Ovary (tissue), 9 donors: Measurements from ENCODE around the gene RNU1-4. TPM values are rescaled to one million over a fixed set of nuclear protein-coding genes. Genes with fewer than 3 reads are reported as not detected.
"Not testable (repeated sequence)": the region's sequence is repeated elsewhere in the genome, so short reads cannot be mapped to it uniquely, and the experiment has no call there.

ENCODE experiments used
- DNase-seq, 5 donors: peaks; one replicate each; pipeline ENCODE4 v3.0.0-alpha.2; 2019 to 2020
- H3K27ac ChIP-seq, 2 donors: fragments of 200-600 bp; one replicate each; pipeline versions ENCODE4 v1.5.1 to v1.8.0; 2019 to 2022
- H3K27me3 ChIP-seq: fragments of 200-600 bp; one replicate; pipeline ENCODE4 v1.8.0; 2022
- H3K36me3 ChIP-seq: fragments of 200-600 bp; sonication (generic); one replicate; pipeline ENCODE4 v1.5.1; 2019
- H3K4me1 ChIP-seq: one replicate; pipeline ENCODE4 v1.8.1; 2013; ENCODE audit warnings: mild to moderate bottlenecking, moderate library complexity; ENCODE audit not compliant: insufficient read depth
- H3K4me3 ChIP-seq: fragments of 200-600 bp; sonication (generic); one replicate; pipeline ENCODE4 v1.5.1; 2017
- H3K9me3 ChIP-seq, 2 donors: fragments of 200-600 bp in 1 of 2; sonication (generic) in 1 of 2; one replicate each; pipeline versions ENCODE4 v1.5.1 to v1.8.1; 2013 to 2019; ENCODE audit warnings: mild to moderate bottlenecking in 1 of 2, moderate library complexity in 1 of 2
- whole genome bisulfite sequencing, 3 donors: extraction: QIAGEN DNeasy Blood & Tissue Kit in 1 of 3; methylation state at CpG; one replicate each; pipeline versions ENCODE4 v1.1.5 to v1.1.7; 2013 to 2017; 5-methylcytosine and 5-hydroxymethylcytosine counted together
- intact Hi-C, 4 donors: fragments of 100-400 bp; cut with DNase I; formaldehyde crosslinking; loops; one replicate each; pipeline versions ENCODE4 v1.11.0 to v1.15.1; 2022 to 2023
- polyA plus RNA-seq, 2 donors: library from polyadenylated mRNA; stranded (reverse); fragments of 200-250 nt in 1 of 2; fragments of 350-450 nt in 1 of 2; fragmentation: Illumina TruSeq in 1 of 2; extraction: RNeasy Lipid Tissue Mini Kit (QIAGEN cat#74804) in 1 of 2; gene quantifications; one replicate each; pipeline ENCODE4 v1.2.3, GENCODE V29; 2013 to 2014
- total RNA-seq, 7 donors: library from RNA; depleted of rRNA in 2 of 7; stranded (reverse); fragments of >200 nt in 2 of 7; fragmentation: NEBNext Ultra II Directional in 3 of 7; extraction: Animal tissue kit (Norgen Biotek cat#: 25700) in 3 of 7; gene quantifications; one replicate each; pipeline versions ENCODE4 v1.1.0 to v1.2.4, GENCODE V29; 2016 to 2023
- donor health status: DM: no; HTN: no; CAD: no; lungs with moderate emphysema.
- donor health status: DM: no; HTN: no; CAD: no.
- donor health status: Bipolar disorder and iron deficiency.
- donor health status: DM: yes; HTN: yes; CAD: no.
- donor health status: DM: no; HTN: no; CAD: no.
- donor health status: DM: yes; HTN: yes; CAD: no.

RNU1-4 gene
- total and polyA plus RNA-seq, 9 donors, result under 0.01 to 7,521 (median 3,807) TPM; not detected in 2

DNA sequence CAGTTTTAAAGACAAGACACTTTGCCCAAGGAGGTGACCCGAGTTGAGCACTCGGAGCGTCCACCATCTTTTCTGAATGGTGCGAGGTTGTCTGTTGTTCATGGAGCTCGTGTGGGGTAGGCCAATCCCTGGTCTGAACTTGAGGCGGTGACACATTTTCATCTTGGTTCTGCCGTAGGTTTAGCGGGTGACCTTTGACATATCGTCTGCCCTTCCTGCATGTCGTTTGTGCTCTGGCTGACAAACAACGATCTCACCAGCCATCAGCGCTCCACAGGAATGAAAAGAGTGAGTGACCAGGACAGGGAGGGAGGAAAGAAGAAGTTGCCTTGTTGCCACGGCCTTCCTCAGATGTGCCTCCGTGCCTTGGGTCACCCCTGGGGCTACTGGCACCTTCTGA is 34.5 kb downstream of the RNU1-4 start:
- DNase-seq, result peak in 1 of 5 donors; percentile 3
- H3K9me3 ChIP-seq, H3K27ac ChIP-seq, H3K4me3 ChIP-seq, intact Hi-C loops, H3K27me3 ChIP-seq, H3K36me3 ChIP-seq, H3K4me1 ChIP-seq: not testable (repeated sequence)
- WGBS, 3 donors, result 78 to 88% (median 87%) methylated on average over 8 to 10 of the region's 14 CpGs

DNA sequence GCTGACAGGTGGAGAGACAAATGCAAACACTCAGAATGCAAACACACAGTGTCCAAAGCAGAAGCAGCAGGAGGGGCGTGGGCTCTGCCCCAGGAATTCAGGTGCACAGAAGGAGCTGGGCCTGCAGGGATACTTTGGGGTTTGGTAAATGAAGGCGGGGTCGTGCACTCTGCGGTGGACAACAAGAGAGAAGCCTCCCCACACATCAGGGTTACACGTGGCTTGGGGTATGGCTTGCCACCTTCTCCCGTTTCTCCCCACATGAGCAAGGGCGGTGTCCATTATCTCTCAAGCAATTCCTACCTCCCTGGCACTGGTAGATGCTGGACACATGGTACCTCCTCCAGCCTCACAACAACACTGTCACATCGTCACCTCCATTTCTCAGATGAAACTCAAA is 35.0 kb downstream of the RNU1-4 start:
- H3K36me3 ChIP-seq, H3K9me3 ChIP-seq, H3K4me3 ChIP-seq, H3K27ac ChIP-seq, intact Hi-C loops, H3K4me1 ChIP-seq, H3K27me3 ChIP-seq: not testable (repeated sequence)
- DNase-seq, result peak in 1 of 5 donors; percentile 6
- WGBS, 3 donors, result 82 to 87% (median 85%) methylated on average over 5 to 7 of the region's 8 CpGs

DNA sequence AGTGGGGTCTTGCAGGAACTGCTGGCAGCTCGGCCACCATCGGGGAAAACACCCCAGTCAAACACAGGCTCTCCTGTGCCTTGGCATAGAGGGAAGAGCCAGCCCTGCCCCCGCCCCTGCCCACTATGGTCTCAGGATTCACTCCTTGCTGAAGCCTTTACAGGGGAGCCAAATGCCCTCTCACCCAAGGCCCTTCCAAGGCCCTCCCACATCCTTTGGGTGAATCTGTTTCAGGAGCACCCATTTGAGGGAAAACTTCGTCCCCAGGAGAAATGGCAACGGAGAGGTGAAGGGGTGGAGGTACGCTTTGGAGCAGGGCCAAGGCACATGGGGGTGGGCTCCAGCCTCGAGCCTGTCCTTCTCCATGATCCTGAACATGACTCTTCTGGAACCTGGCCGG is 35.9 kb downstream of the RNU1-4 start:
- H3K27ac ChIP-seq, H3K4me1 ChIP-seq, H3K9me3 ChIP-seq, H3K36me3 ChIP-seq, H3K4me3 ChIP-seq, intact Hi-C loops, H3K27me3 ChIP-seq: not testable (repeated sequence)
- WGBS, 3 donors, result 85 to 87% (median 85%) methylated on average over 4 of the region's 8 CpGs
- DNase-seq, result peak in 1 of 5 donors; percentile 3

DNA sequence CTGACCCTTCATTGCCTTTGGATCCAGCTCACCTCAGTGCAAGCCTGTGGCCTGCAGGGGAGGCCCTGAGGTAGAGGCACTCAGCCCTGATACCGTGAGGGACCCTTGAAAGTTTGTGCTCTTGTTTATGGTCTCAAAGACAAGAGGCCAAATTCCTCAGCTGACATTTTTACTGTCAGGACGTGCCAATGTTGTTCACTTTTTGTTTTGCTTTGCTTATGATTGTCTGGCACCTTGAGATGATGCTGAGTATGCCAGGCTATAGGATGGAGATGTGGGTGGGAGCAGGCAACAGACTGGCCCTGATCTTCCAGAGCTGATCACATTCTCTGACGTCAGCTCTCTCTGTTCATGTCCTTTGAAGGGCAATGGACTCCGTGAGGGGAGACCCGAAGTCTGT is 36.5 kb downstream of the RNU1-4 start:
- H3K27ac ChIP-seq, H3K9me3 ChIP-seq, intact Hi-C loops, H3K4me1 ChIP-seq, H3K4me3 ChIP-seq, H3K27me3 ChIP-seq, H3K36me3 ChIP-seq: not testable (repeated sequence)
- DNase-seq, result peak in 1 of 5 donors; percentile 2
- 69 to 83% (median 73%) methylated on average over 5 of the region's 5 CpGs for WGBS, 3 donors

DNA sequence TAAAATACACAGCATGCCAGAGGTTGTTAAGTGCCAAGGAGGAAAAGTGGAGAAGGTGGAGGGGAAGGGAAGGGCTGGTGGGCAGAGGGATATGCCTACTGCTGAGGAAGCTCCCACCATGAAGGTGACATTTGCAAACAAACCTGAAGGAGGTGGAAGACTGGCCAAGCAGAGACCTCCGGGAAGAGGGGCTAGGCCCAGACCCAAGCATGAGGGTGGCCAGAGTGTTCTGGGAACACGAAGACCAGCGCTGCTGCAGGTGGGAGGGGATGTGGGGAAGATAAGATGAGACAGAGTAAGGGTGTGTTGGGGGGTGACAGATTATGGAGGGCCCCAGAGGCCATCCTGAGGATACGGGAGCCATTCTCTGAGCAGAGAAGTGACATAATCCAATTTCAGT is 37.5 kb downstream of the RNU1-4 start:
- H3K27ac ChIP-seq, H3K4me3 ChIP-seq, H3K27me3 ChIP-seq, H3K4me1 ChIP-seq, H3K9me3 ChIP-seq, H3K36me3 ChIP-seq, intact Hi-C loops: not testable (repeated sequence)
- 83 to 87% (median 83%) methylated on average over 4 of the region's 4 CpGs for WGBS, 3 donors
- peak in 1 of 5 donors; percentile 20 for DNase-seq

DNA sequence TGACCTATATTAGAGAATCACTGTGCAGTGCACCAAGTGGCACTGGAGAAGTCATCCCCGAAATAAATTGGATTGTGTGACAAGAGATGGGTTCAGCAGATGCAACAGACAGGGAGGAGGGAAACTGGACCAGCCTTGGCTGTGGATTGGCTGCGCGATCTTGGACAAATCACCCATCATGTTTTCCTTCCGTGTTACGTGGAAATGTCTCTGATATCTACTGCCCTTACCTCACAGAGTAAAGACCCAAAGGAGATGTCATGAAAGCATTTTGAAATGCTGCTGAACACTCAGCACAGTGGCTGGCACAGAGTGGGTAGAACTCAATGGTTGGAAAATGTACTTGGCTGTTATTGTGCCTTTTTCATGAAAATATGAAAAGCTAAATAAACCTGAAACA is 39.2 kb downstream of the RNU1-4 start:
- H3K4me3 ChIP-seq, intact Hi-C loops, H3K27me3 ChIP-seq, H3K4me1 ChIP-seq, H3K9me3 ChIP-seq, H3K27ac ChIP-seq, H3K36me3 ChIP-seq: not testable (repeated sequence)
- 74 to 78% (median 75%) methylated on average over 5 of the region's 5 CpGs for WGBS, 3 donors
- peak in 1 of 5 donors; percentile 1 for DNase-seq

DNA sequence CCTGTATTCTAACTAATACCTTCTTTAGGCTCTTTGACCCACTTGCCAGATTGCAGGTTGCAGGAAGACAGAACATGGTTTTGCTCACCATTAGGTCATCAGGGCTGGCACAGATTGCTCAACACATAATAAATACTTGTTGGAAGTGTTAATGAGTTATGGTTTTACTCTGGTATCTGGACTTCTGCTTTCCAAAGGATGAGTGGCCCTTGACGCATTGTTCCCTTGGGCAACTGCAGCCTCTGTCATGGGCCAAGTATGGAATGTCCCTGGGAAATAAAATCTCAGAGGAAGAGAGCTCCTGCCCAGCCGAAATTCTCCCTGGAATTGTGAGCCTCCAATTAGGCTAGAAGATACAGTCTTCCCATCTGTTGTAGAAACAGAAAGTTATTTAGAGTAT is 40.7 kb downstream of the RNU1-4 start:
- H3K4me3 ChIP-seq, H3K4me1 ChIP-seq, intact Hi-C loops, H3K9me3 ChIP-seq, DNase-seq, H3K27me3 ChIP-seq, H3K27ac ChIP-seq, H3K36me3 ChIP-seq: not testable (repeated sequence)
- whole genome bisulfite sequencing, 3 donors, result no CpG with 5 or more reads among the region's 2 CpGs

DNA sequence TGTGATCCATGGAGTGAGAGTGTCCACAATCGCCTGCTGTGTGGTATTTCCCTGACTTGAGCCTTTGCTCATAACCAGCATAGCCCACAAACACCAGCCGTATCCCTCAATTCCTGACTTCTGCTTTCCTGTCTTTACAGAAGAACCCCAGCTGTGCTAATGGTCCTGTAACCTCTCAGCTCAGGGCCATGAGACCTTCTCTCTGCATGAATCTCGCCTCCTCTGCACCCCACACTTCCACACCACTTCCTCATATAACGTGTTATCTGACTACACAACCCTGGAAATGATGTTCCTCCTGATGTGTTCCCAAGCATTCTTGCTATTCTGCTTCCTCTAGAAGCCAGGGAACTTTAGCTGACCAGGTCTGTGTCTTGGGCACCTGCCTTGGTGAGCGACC is 41.3 kb downstream of the RNU1-4 start:
- 69 to 84% (median 77%) methylated on average over 3 to 5 of the region's 5 CpGs for WGBS, 3 donors
- H3K27me3 ChIP-seq, H3K27ac ChIP-seq, H3K4me1 ChIP-seq, intact Hi-C loops, H3K4me3 ChIP-seq, H3K9me3 ChIP-seq, H3K36me3 ChIP-seq: not testable (repeated sequence)
- DNase-seq, result peak in 1 of 5 donors; percentile 2

DNA sequence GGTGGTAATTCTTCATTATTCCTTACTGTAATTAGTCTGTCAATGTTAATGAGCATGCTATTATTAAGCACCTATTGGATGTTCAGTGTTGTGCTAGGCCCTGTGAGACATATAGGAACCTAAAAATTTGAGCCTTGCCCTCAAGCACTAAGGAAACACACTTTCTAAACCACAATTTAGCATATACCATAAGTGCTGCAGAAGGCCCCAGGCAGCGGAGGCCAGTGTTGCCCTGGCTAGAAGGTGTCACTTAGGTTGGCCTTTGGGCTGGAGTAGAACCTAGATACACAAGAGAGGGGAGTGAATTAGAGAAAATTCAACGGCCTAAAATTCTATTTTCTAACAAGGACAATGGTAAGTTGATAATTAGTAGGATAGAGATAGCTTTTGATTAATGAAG is 44.6 kb downstream of the RNU1-4 start:
- H3K4me3 ChIP-seq, H3K4me1 ChIP-seq, H3K36me3 ChIP-seq, H3K27me3 ChIP-seq, DNase-seq, intact Hi-C loops, H3K9me3 ChIP-seq, H3K27ac ChIP-seq: not testable (repeated sequence)
- no CpG with 5 or more reads among the region's 2 CpGs for WGBS, 3 donors

DNA sequence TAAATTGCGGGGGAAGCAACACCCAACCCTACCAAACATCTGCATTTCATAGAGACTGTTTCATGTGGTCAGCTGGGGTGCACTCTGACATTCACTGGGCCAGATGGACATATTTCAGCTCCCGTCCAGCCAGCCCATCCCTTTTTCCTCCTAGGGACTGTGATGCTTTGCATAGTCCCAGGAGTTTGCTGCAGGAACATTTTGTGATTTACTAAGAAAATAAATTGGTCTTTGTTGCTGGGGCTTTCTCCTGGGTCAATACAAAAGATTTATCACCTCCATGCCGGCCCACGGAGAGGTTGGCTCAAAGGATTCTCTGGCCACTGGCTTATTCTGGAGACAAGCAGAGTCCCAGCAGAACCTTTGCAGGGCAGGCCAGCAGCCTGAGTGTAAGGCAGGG is 46.0 kb downstream of the RNU1-4 start:
- H3K27me3 ChIP-seq, intact Hi-C loops, H3K36me3 ChIP-seq, H3K4me1 ChIP-seq, H3K9me3 ChIP-seq, H3K27ac ChIP-seq, H3K4me3 ChIP-seq: not testable (repeated sequence)
- 25 to 35% (median 30%) methylated on average over 4 of the region's 4 CpGs for WGBS, 3 donors
- DNase-seq, result peak in 1 of 5 donors; percentile 4

DNA sequence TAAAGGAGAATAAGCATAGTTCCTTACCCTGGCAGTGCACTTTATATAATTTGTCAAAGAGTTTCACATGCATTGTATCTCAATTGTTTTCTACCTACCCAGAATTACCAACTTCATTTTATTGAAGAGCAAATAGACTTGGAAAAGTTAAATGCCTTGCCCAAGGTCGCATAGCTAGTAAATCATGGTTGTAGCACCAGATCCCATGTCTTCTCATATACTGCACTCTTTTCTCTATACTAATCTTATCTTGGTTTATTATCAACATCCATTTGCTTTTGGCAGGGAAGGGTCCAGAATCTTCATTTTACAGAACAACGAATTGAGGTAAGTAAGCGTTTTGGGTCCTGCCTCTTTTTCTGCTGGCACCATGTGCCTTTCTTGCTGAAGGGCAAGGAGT is 46.9 kb downstream of the RNU1-4 start:
- H3K27ac ChIP-seq, H3K27me3 ChIP-seq, DNase-seq, H3K4me1 ChIP-seq, intact Hi-C loops, H3K9me3 ChIP-seq, H3K36me3 ChIP-seq, H3K4me3 ChIP-seq: not testable (repeated sequence)
- 77 to 81% (median 79%) methylated on average over 2 to 3 of the region's 3 CpGs for WGBS, 3 donors

DNA sequence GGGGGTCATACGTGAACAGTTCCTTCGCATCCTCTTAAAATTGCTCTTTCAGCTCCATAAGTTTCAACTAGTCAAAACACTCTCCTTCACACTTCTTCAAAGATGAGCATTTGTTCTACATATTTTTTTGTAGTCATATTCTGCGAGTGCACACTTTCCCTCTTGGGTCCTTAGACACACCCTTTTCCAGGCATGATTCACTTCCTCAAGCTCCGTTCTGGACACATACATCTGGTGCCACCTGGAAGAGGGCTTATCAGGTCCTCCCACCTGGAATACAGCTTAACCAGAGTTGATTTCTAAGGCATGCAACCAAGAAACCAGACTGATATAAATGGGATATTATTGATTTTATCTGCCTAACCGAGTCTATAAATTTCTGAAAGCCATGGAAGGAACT is 47.4 kb downstream of the RNU1-4 start:
- intact Hi-C loops, result not testable (repeated sequence)

More for the DNA sequence above, 47.4 kb downstream of the RNU1-4 start:
- H3K9me3 ChIP-seq, DNase-seq, H3K36me3 ChIP-seq, H3K27me3 ChIP-seq, H3K4me3 ChIP-seq, H3K27ac ChIP-seq, H3K4me1 ChIP-seq: not testable (repeated sequence)
- 39 to 54% (median 43%) methylated on average over 3 of the region's 5 CpGs for WGBS, 3 donors
